K562 (cell line): ENCODE data around the gene SCP2. TPM values are rescaled to one million over a fixed set of nuclear protein-coding genes. Genes with fewer than 3 reads are reported as not detected.

ENCODE experiments used
- BDP1 ChIP-seq: IDR thresholded peaks from 3 replicates; pipeline ENCODE4 v1.6.1; 2011; ENCODE audit not compliant: insufficient read length, insufficient read depth
- CBX3 ChIP-seq, 2 experiments: IDR thresholded peaks; 1 replicate in 1 of 2; 2 replicates in 1 of 2; pipeline ENCODE4 v1.6.1; 2012; ENCODE audit warnings: inconsistent platforms in 2 of 2, low read length in 2 of 2, borderline replicate concordance in 1 of 2, control low read depth in 1 of 2
- CCNT2 ChIP-seq: IDR thresholded peaks from 2 replicates; pipeline ENCODE4 v1.6.1; 2011; ENCODE audit warnings: borderline replicate concordance, low read depth, mild to moderate bottlenecking, moderate library complexity, mixed read lengths, low read length; ENCODE audit not compliant: insufficient read length; ENCODE audit errors: extremely low read depth
- DACH1 ChIP-seq: fragments of 450-650 bp; IDR thresholded peaks from 2 replicates; pipeline ENCODE4 v1.6.1; 2018; ENCODE audit not compliant: partially characterized antibody
- EGR1 ChIP-seq: fragments of 450-650 bp; conservative IDR thresholded peaks from 2 replicates; pipeline ENCODE4 v1.6.1; 2017; ENCODE audit warnings: mild to moderate bottlenecking
- EP300 ChIP-seq: IDR thresholded peaks from 2 replicates; pipeline ENCODE4 v1.6.1; 2012; ENCODE audit warnings: low read length, improper control_type of control experiment
- ESRRA ChIP-seq: fragments of 450-650 bp; IDR thresholded peaks from 2 replicates; pipeline ENCODE4 v1.6.1; 2014; ENCODE audit warnings: low read depth, mild to moderate bottlenecking, moderate library complexity, borderline replicate concordance
- NFXL1 ChIP-seq: fragments of 450-650 bp; formaldehyde crosslinking; IDR thresholded peaks from 2 replicates; pipeline ENCODE4 v1.4.0; 2021; ENCODE audit warnings: mild to moderate bottlenecking
- OTX1 ChIP-seq: fragments of 450-650 bp; formaldehyde crosslinking; IDR thresholded peaks from 2 replicates; pipeline ENCODE4 v1.4.0; 2022; ENCODE audit warnings: mild to moderate bottlenecking
- PHF8 ChIP-seq: fragments of 200-600 bp; sonication (generic); IDR thresholded peaks from 2 replicates; pipeline ENCODE4 v1.6.1; 2012; ENCODE audit warnings: mixed run types, mild to moderate bottlenecking, inconsistent platforms, low read length, moderate library complexity, borderline replicate concordance
- PURB ChIP-seq: sonication (generic); formaldehyde crosslinking; IDR thresholded peaks from 2 replicates; pipeline ENCODE4 v1.9.0; 2021; ENCODE audit warnings: low read depth, mild to moderate bottlenecking, missing genetic modification reagents
- RBBP5 ChIP-seq: fragments of 200-600 bp; sonication (generic); IDR thresholded peaks from 2 replicates; pipeline ENCODE4 v1.6.1; 2012; ENCODE audit warnings: borderline replicate concordance, mild to moderate bottlenecking, low read length, control low read depth, inconsistent platforms; ENCODE audit not compliant: insufficient read depth, poor library complexity, severe bottlenecking
- SOX6 ChIP-seq: fragments of 450-650 bp; IDR thresholded peaks from 2 replicates; pipeline ENCODE4 v1.6.1; 2014; ENCODE audit warnings: mild to moderate bottlenecking
- TAF1 ChIP-seq: IDR thresholded peaks from 2 replicates; pipeline ENCODE4 v1.6.1; 2011; ENCODE audit warnings: mild to moderate bottlenecking, low read length, moderate library complexity; ENCODE audit not compliant: insufficient read depth, control insufficient read depth, severe bottlenecking; ENCODE audit errors: extremely low read depth
- XRCC5 ChIP-seq: fragments of 200-400 bp; formaldehyde crosslinking; IDR thresholded peaks from 2 replicates; pipeline ENCODE4 v1.6.1; 2017; ENCODE audit warnings: low read depth, mild to moderate bottlenecking, low read length
- ZNF696 ChIP-seq: fragments of 250-450 bp; sonication (Bioruptor Pico); conservative IDR thresholded peaks from 2 replicates; pipeline ENCODE4 v1.4.0; 2020; ENCODE audit warnings: mild to moderate bottlenecking, moderate library complexity
- polyA plus RNA-seq, 8 experiments: library from polyadenylated mRNA; depleted of rRNA in 4 of 8; stranded (reverse) in 5 of 8; unstranded in 3 of 8; fragments of >200 nt; fragmentation: Nextera tagmentation in 2 of 8; fragmentation: Illumina TruSeq in 1 of 8; extraction: Ambion mirVana in 2 of 8; extraction: Trizol in 1 of 8; gene quantifications; 2 replicates each; pipeline versions ENCODE4 v1.2.1 to v1.2.3, GENCODE V29; 2011 to 2014; ENCODE audit warnings: inconsistent platforms in 1 of 8, missing spikeins in 1 of 8
- total RNA-seq, 7 experiments: library from RNA; depleted of rRNA in 6 of 7; stranded (reverse); fragments of >200 nt in 6 of 7; fragmentation: Illumina TruSeq in 2 of 7; extraction: Trizol in 2 of 7; gene quantifications; 2 replicates each; pipeline versions ENCODE4 v1.2.1 to v1.2.3, GENCODE V29; 2011 to 2021; ENCODE audit warnings: low replicate concordance in 1 of 7
- TF ChIP-seq, protein P1 (sequence below): IDR thresholded peaks from 3 replicates; pipeline ENCODE4 v1.6.1; 2011; ENCODE audit warnings: borderline replicate concordance, mild to moderate bottlenecking, moderate library complexity; ENCODE audit not compliant: insufficient read length; ENCODE audit errors: extremely low read depth
- TF ChIP-seq, protein P2 (sequence below): fragments of 250-450 bp; sonication (Bioruptor Pico); IDR thresholded peaks from 2 replicates; pipeline ENCODE4 v1.5.0; 2021
- TF ChIP-seq, protein P3 (sequence below): sonication (generic); IDR thresholded peaks from 2 replicates; pipeline ENCODE4 v1.6.1; 2016

Gene SCP2
- total and polyA plus RNA-seq, 9 of the 15 experiments (the other 6 are each of a cell fraction or from before 2014, with no cell fraction given), result 63.8 to 258 (median 106) TPM

DNA sequence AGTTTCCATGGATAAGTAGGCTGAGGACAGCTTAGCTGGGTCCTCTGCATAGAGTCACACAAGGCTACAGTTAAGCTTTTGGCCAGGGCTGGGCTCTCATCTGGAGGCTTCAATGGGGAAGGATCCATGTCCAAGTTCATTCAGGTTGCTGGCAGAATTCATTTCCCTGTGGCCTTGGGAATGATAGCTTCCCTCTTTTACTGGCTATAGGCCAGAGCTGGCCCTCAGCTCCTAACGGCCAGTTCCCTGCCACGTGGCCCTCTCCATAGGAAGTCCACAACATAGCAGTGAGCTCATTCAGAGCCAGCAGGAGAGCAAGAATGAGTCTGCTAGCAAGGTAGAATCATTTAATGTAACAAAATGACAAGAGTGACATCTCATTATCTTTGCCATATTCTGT, 119.9 kb downstream of the SCP2 start (continued):
- TF ChIP-seq EP300 (0 out of 2 replicates have a peak, but pooled peaks have one; percentile 18), RBBP5 (no peak), EGR1 (no peak), PURB (CRISPR knock-in tag) (no peak), SOX6 (no peak), BDP1 (no peak), DACH1 (no peak), ESRRA (no peak), TAF1 (no peak), CCNT2 (no peak), NFXL1 (CRISPR knock-in tag) (no peak), ZNF696 (CRISPR knock-in tag) (no peak), PHF8 (no peak; the same call in 1 of the 2 replicates), XRCC5 (no peak), CBX3 (IDR thresholded peaks at IDR 0.05; ENCODE audit: borderline replicate concordance in 1 of 2, low read length in 2 of 2) (no peak), OTX1 (no peak)
- TF ChIP-seq, protein P1, sequence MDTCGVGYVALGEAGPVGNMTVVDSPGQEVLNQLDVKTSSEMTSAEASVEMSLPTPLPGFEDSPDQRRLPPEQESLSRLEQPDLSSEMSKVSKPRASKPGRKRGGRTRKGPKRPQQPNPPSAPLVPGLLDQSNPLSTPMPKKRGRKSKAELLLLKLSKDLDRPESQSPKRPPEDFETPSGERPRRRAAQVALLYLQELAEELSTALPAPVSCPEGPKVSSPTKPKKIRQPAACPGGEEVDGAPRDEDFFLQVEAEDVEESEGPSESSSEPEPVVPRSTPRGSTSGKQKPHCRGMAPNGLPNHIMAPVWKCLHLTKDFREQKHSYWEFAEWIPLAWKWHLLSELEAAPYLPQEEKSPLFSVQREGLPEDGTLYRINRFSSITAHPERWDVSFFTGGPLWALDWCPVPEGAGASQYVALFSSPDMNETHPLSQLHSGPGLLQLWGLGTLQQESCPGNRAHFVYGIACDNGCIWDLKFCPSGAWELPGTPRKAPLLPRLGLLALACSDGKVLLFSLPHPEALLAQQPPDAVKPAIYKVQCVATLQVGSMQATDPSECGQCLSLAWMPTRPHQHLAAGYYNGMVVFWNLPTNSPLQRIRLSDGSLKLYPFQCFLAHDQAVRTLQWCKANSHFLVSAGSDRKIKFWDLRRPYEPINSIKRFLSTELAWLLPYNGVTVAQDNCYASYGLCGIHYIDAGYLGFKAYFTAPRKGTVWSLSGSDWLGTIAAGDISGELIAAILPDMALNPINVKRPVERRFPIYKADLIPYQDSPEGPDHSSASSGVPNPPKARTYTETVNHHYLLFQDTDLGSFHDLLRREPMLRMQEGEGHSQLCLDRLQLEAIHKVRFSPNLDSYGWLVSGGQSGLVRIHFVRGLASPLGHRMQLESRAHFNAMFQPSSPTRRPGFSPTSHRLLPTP, result no peak
- TF ChIP-seq, protein P2, sequence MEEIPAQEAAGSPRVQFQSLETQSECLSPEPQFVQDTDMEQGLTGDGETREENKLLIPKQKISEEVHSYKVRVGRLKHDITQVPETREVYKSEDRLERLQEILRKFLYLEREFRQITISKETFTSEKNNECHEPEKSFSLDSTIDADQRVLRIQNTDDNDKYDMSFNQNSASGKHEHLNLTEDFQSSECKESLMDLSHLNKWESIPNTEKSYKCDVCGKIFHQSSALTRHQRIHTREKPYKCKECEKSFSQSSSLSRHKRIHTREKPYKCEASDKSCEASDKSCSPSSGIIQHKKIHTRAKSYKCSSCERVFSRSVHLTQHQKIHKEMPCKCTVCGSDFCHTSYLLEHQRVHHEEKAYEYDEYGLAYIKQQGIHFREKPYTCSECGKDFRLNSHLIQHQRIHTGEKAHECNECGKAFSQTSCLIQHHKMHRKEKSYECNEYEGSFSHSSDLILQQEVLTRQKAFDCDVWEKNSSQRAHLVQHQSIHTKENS (CRISPR knock-in tag), result no peak
- TF ChIP-seq, protein P3, sequence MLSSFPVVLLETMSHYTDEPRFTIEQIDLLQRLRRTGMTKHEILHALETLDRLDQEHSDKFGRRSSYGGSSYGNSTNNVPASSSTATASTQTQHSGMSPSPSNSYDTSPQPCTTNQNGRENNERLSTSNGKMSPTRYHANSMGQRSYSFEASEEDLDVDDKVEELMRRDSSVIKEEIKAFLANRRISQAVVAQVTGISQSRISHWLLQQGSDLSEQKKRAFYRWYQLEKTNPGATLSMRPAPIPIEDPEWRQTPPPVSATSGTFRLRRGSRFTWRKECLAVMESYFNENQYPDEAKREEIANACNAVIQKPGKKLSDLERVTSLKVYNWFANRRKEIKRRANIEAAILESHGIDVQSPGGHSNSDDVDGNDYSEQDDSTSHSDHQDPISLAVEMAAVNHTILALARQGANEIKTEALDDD, result no peak
